PC-3 (cell line): ENCODE data around the gene CERS6. TPM values are rescaled to one million over a fixed set of nuclear protein-coding genes. Genes with fewer than 3 reads are reported as not detected.
A peak's percentile ranks its signal among the peaks of the same experiment; 100 is the strongest.

Experiments
- ATAC-seq: fragments of 200-7000 bp; cut with Tn5 transposase; 2 replicates; pipeline ENCODE4 v1.9.1; 2020; ENCODE audit warnings: mild to moderate bottlenecking, moderate library complexity
- BruUV-seq: library from RNA; stranded (reverse); fragments of 400-500 nt; replicated peaks from 2 replicates; lab custom pipeline; 2021; lab: Mats Ljungman, UMichigan
- CTCF ChIA-PET: fragments of 300-600 bp; sonication (Branson Sonifier 250); formaldehyde crosslinking; loops from one replicate; lab custom pipeline; 2022; ENCODE audit warnings: antibody characterized with exemption; lab: Charles Lee
- POLR2A ChIA-PET: fragments of 300-600 bp; sonication (Branson Sonifier 250); formaldehyde crosslinking; loops from one replicate; lab custom pipeline; 2022; ENCODE audit warnings: antibody characterized with exemption; ENCODE audit not compliant: unreplicated experiment; lab: Charles Lee
- DNase-seq: peaks from one replicate; pipeline ENCODE4 v3.0.0-alpha.2; 2015
- H2AFZ ChIP-seq: fragments of 300-600 bp; sonication (generic); 2 replicates; pipeline ENCODE4 v1.6.0; 2016; ENCODE audit warnings: antibody characterized with exemption, low read length
- H3F3A ChIP-seq: fragments of 300-600 bp; sonication (generic); one replicate; pipeline ENCODE4 v1.6.0; 2017; ENCODE audit warnings: antibody characterized with exemption, low read length, control low read depth, mild to moderate bottlenecking; ENCODE audit not compliant: unreplicated experiment
- H3K27ac ChIP-seq: fragments of 300-600 bp; sonication (generic); 2 replicates; pipeline ENCODE4 v1.5.1; 2016; ENCODE audit warnings: mild to moderate bottlenecking, low read length
- H3K27me3 ChIP-seq: fragments of 300-600 bp; sonication (generic); 2 replicates; pipeline ENCODE4 v1.6.1; 2016; ENCODE audit warnings: low read length, mixed read lengths
- H3K36me3 ChIP-seq: fragments of 300-600 bp; sonication (generic); 2 replicates; pipeline ENCODE4 v1.6.1; 2016; ENCODE audit warnings: low read depth, mixed run types, low read length, mixed read lengths
- H3K4me1 ChIP-seq: fragments of 300-600 bp; sonication (generic); 2 replicates; pipeline ENCODE4 v1.5.1; 2016; ENCODE audit warnings: low read length; ENCODE audit not compliant: insufficient read depth
- H3K4me2 ChIP-seq: fragments of 300-600 bp; sonication (generic); 2 replicates; pipeline ENCODE4 v1.6.0; 2016; ENCODE audit warnings: low read length
- H3K4me3 ChIP-seq: fragments of 300-600 bp; sonication (generic); 2 replicates; pipeline ENCODE4 v1.5.1; 2016; ENCODE audit warnings: mild to moderate bottlenecking, low read length, mixed read lengths
- H3K79me2 ChIP-seq: fragments of 300-600 bp; sonication (generic); 2 replicates; pipeline ENCODE4 v1.6.1; 2017; ENCODE audit warnings: low read length, mixed read lengths
- H3K9ac ChIP-seq: fragments of 300-600 bp; sonication (generic); 2 replicates; pipeline ENCODE4 v1.6.0; 2016; ENCODE audit warnings: mild to moderate bottlenecking, low read length
- H3K9me2 ChIP-seq: fragments of 300-600 bp; sonication (generic); replicated peaks from 2 replicates; pipeline ENCODE4 v1.6.1; 2016; ENCODE audit warnings: mixed run types, low read length, mixed read lengths
- H3K9me3 ChIP-seq: fragments of 300-600 bp; sonication (generic); 2 replicates; pipeline ENCODE4 v1.6.1; 2016; ENCODE audit warnings: low read length, mixed read lengths
- H4K20me1 ChIP-seq: fragments of 300-600 bp; sonication (generic); 2 replicates; pipeline ENCODE4 v1.6.1; 2016; ENCODE audit warnings: low read length, mixed read lengths
- EZH2 ChIP-seq: fragments of 300-600 bp; sonication (generic); IDR thresholded peaks from one replicate; pipeline ENCODE4 v1.6.1; 2017; ENCODE audit warnings: antibody characterized with exemption, mild to moderate bottlenecking, low read length; ENCODE audit not compliant: unreplicated experiment
- EZH2phosphoT487 ChIP-seq: fragments of 300-600 bp; sonication (generic); IDR thresholded peaks from 2 replicates; pipeline ENCODE4 v1.6.1; 2018; ENCODE audit warnings: mild to moderate bottlenecking, antibody characterized with exemption, low read length, borderline replicate concordance
- intact Hi-C: fragments of 100-400 bp; cut with micrococcal nuclease; formaldehyde crosslinking; loops from 2 replicates; pipeline ENCODE4 v1.9.0; 2023
- total RNA-seq: library from RNA; depleted of rRNA; stranded (reverse); fragments of >200 nt; gene quantifications from 2 replicates; pipeline ENCODE4 v1.2.3, GENCODE V29; 2014
- TF ChIP-seq, protein P1 (sequence below): fragments of 300-600 bp; sonication (generic); conservative IDR thresholded peaks from 2 replicates; pipeline ENCODE4 v1.5.1; 2017; ENCODE audit warnings: antibody characterized with exemption, low read depth, mild to moderate bottlenecking, low read length

CERS6 gene
- total RNA-seq, 1 experiment from 2014 or later: 24.2 TPM

GRCh38 chr2:168685600-168686451, 229.8 kb downstream of the CERS6 start:
- Histone ChIP-seq H3K9ac (no peak overlapping the region), H3K27ac (no peak overlapping the region), H3K4me2 (no peak overlapping the region), H2AFZ (no peak overlapping the region), H3K9me3 (no peaks in the 10 kb centered on the region), H3K79me2 (no peaks in the 10 kb centered on the region), H3K36me3 (no peaks in the 10 kb centered on the region), H3F3A (no peaks in the 10 kb centered on the region), H3K4me3 (no peak overlapping the region), H3K9me2 (no peaks in the 10 kb centered on the region), H4K20me1 (no peaks in the 10 kb centered on the region), H3K4me1 (peaks cover 10% of the 10 kb centered on the region; the same call in 1 of the 2 replicates), H3K27me3 (no peaks in the 10 kb centered on the region)
- TF ChIP-seq EZH2phosphoT487: no peak
- TF ChIP-seq EZH2: no peak
- TF ChIP-seq, protein P1, sequence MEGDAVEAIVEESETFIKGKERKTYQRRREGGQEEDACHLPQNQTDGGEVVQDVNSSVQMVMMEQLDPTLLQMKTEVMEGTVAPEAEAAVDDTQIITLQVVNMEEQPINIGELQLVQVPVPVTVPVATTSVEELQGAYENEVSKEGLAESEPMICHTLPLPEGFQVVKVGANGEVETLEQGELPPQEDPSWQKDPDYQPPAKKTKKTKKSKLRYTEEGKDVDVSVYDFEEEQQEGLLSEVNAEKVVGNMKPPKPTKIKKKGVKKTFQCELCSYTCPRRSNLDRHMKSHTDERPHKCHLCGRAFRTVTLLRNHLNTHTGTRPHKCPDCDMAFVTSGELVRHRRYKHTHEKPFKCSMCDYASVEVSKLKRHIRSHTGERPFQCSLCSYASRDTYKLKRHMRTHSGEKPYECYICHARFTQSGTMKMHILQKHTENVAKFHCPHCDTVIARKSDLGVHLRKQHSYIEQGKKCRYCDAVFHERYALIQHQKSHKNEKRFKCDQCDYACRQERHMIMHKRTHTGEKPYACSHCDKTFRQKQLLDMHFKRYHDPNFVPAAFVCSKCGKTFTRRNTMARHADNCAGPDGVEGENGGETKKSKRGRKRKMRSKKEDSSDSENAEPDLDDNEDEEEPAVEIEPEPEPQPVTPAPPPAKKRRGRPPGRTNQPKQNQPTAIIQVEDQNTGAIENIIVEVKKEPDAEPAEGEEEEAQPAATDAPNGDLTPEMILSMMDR: no peak
- ChIA-PET CTCF (interaction anchor here (0.8 kb wide), 1 partner anchor 339 kb away, joined by 3 read pairs; no protein-coding TSS in a partner anchor), POLR2A (interaction anchor here (0.6 kb wide), 1 partner anchor 108 kb away, joined by 5 read pairs; no protein-coding TSS in a partner anchor)
- DNase-seq: no peak
- no peak for ATAC-seq
- no TSS peak for BruUV-seq
- intact Hi-C loops: loop anchor here (10.0 kb wide), 1 partner anchor 311 kb away; no protein-coding TSS in a partner anchor

DNA sequence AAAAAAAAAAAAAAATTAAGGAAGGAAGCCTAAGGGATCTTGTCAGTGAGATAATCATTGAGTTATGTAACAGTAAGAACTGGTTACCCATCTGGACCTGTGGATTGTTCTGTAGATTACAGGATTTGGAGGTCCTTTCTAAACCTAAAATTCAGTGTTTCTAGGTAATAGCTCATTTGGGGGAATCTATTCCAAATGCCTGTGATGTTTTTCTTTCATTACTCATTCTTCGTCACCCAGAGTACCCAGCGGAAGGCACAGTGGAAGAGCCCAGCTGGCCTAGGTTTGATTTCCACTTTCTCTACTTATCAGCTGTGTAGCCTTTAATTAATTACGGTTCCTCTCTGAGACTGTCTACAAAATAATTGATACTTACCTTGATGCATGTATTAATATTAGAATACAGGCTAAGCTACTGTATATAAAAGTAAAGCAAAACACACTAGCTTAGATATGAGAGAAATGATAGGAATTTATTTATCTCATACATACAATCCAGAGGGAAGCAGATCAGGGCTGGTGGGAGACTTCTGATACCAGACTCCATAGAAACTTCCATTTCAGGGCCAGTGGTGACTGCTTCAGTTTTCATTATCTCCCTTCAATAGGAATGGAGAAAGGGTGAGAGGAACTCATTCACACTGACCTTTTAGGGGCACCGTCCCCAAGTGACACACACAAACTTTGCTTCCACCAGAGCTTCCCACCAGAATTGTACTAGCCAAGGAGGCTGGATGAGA, 230.6 kb downstream of the CERS6 start:
- no peaks in the 10 kb centered on the region for H3K9me2 ChIP-seq
- TF ChIP-seq EZH2phosphoT487: no peak
- TF ChIP-seq, protein P1: no peak
- no peak for TF ChIP-seq EZH2
- peak; percentile 42 for DNase-seq
- intact Hi-C loops: loop anchor here (1.0 to 10.0 kb wide), 2 partner anchors 312 to 340 kb away; no protein-coding TSS in a partner anchor
- ChIA-PET POLR2A (no interaction called here), CTCF (interaction anchor here (0.6 to 0.8 kb wide), 2 partner anchors 250 to 340 kb away, joined by 3 to 5 read pairs; no protein-coding TSS in a partner anchor)
- H2AFZ ChIP-seq: no peak overlapping the region
- H3K9me3 ChIP-seq: no peaks in the 10 kb centered on the region
- H3K4me1 ChIP-seq: peaks cover 10% of the 10 kb centered on the region; the same call in 1 of the 2 replicates
- no peak overlapping the region for H3K4me2 ChIP-seq
- H3K27ac ChIP-seq: no peak overlapping the region
- H3K9ac ChIP-seq: no peak overlapping the region
- no peaks in the 10 kb centered on the region for H3K36me3 ChIP-seq
- H3F3A ChIP-seq: no peaks in the 10 kb centered on the region
- H4K20me1 ChIP-seq: no peaks in the 10 kb centered on the region
- BruUV-seq: no TSS peak
- ATAC-seq: peak; percentile 78
- H3K4me3 ChIP-seq: no peak overlapping the region
- no peaks in the 10 kb centered on the region for H3K79me2 ChIP-seq
- no peaks in the 10 kb centered on the region for H3K27me3 ChIP-seq
